HG03196 (cell line): Measurements from ENCODE around the gene CUL1.

ENCODE experiments used
- ATAC-seq: cut with Tn5 transposase; IDR thresholded peaks from one replicate; pipeline ENCODE4 v1.9.1; 2021; ENCODE audit not compliant: unreplicated experiment

CUL1 gene

GRCh38 chr7:148847815-148848734 is 149.4 kb downstream of the CUL1 start:
- ATAC-seq = no peak

GRCh38 chr7:148849393-148850098 is 150.8 kb downstream of the CUL1 start:
- no peak for ATAC-seq

GRCh38 chr7:148850564-148850963 is 151.9 kb downstream of the CUL1 start:
- ATAC-seq = no peak
